ENCODE results near the gene ERCC1.

DNA sequence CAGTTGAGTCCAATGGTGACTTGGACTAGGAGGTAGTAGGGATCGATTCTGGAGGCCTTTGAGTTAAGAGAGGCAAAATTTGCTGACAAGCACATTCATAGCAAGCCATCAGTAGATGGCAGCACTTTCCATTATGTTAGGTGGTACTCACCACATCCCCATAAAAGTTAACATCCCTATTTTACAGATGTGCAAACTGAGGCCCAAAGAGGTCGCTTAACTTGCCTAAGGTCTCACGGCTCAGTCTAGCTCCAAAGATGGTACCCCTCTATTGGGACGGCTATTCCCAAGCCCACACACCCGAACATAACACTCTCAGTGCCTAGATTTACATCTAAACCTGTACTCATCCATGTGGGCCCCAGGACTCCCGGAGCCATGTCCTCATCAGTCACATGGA, 22.6 kb upstream of the ERCC1 start:
- TF ChIP-seq, protein P1, sequence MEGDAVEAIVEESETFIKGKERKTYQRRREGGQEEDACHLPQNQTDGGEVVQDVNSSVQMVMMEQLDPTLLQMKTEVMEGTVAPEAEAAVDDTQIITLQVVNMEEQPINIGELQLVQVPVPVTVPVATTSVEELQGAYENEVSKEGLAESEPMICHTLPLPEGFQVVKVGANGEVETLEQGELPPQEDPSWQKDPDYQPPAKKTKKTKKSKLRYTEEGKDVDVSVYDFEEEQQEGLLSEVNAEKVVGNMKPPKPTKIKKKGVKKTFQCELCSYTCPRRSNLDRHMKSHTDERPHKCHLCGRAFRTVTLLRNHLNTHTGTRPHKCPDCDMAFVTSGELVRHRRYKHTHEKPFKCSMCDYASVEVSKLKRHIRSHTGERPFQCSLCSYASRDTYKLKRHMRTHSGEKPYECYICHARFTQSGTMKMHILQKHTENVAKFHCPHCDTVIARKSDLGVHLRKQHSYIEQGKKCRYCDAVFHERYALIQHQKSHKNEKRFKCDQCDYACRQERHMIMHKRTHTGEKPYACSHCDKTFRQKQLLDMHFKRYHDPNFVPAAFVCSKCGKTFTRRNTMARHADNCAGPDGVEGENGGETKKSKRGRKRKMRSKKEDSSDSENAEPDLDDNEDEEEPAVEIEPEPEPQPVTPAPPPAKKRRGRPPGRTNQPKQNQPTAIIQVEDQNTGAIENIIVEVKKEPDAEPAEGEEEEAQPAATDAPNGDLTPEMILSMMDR (IDR thresholded peaks at IDR 0.05; ENCODE audit: low read depth, low read length, poor library complexity, severe bottlenecking) = peak; percentile 71
- no peak for TF ChIP-seq EZH2phosphoT487 (IDR thresholded peaks at IDR 0.05; ENCODE audit: borderline replicate concordance, low read length)

Data from DOHH2 (cell line).